Fibroblast of lung (primary cell): ENCODE data around the gene TRA2B. TPM values are rescaled to one million over a fixed set of nuclear protein-coding genes. Genes with fewer than 3 reads are reported as not detected.

Experiments used
- DNase-seq, 2 donors: peaks; one replicate each; pipeline versions ENCODE4 v3.0.0 to v3.0.0-alpha.2; 2010; ENCODE audit warnings: low read depth in 2 of 2
- H2AFZ ChIP-seq: 2 replicates; pipeline ENCODE4 v1.5.1; 2012; ENCODE audit warnings: low read length, control low read depth, inconsistent platforms
- H3K27ac ChIP-seq: 2 replicates; pipeline ENCODE4 v1.5.1; 2011; ENCODE audit warnings: low read length, control low read depth; ENCODE audit not compliant: insufficient read depth
- H3K27me3 ChIP-seq: 2 replicates; pipeline ENCODE4 v1.5.1; 2011; ENCODE audit warnings: mild to moderate bottlenecking, low read length; ENCODE audit not compliant: control insufficient read depth, insufficient read depth
- H3K36me3 ChIP-seq: 2 replicates; pipeline ENCODE4 v1.5.1; 2011; ENCODE audit warnings: low read length; ENCODE audit not compliant: control insufficient read depth, insufficient read depth
- H3K4me1 ChIP-seq: 2 replicates; pipeline ENCODE4 v1.5.1; 2011; ENCODE audit warnings: low read length; ENCODE audit not compliant: control insufficient read depth, insufficient read depth; ENCODE audit errors: extremely low read depth
- H3K4me2 ChIP-seq: 2 replicates; pipeline ENCODE4 v1.5.1; 2011; ENCODE audit warnings: low read length, control low read depth; ENCODE audit not compliant: insufficient read depth; ENCODE audit errors: extremely low read depth
- H3K4me3 ChIP-seq, 4 experiments: fragments of 200-600 bp in 1 of 4; sonication (generic) in 1 of 4; replicated peaks in 1 of 4; 2 replicates each; pipeline ENCODE4 v1.5.1; 2011 to 2016; ENCODE audit warnings: low read length in 4 of 4, low read depth in 3 of 4, mild to moderate bottlenecking in 3 of 4, control low read depth in 2 of 4, inconsistent platforms in 1 of 4, mixed read lengths in 1 of 4; ENCODE audit not compliant: insufficient read depth in 1 of 4; ENCODE audit errors: control extremely low read depth in 1 of 4
- H3K79me2 ChIP-seq: 2 replicates; pipeline ENCODE4 v1.5.1; 2012; ENCODE audit warnings: mild to moderate bottlenecking, low read length, inconsistent platforms; ENCODE audit not compliant: control insufficient read depth, insufficient read depth
- H3K9ac ChIP-seq: 2 replicates; pipeline ENCODE4 v1.5.1; 2011; ENCODE audit warnings: mild to moderate bottlenecking, low read length, control low read depth; ENCODE audit not compliant: insufficient read depth
- H3K9me3 ChIP-seq: 2 replicates; pipeline ENCODE4 v1.5.1; 2012; ENCODE audit warnings: low read depth, low read length; ENCODE audit not compliant: control insufficient read depth, insufficient read depth
- H4K20me1 ChIP-seq: 2 replicates; pipeline ENCODE4 v1.5.1; 2011; ENCODE audit warnings: low read length; ENCODE audit not compliant: control insufficient read depth, insufficient read depth; ENCODE audit errors: extremely low read depth
- EZH2 ChIP-seq: IDR thresholded peaks from 2 replicates; pipeline ENCODE4 v1.5.1; 2012; ENCODE audit warnings: low read length, control low read depth, mild to moderate bottlenecking; ENCODE audit errors: missing control alignments
- polyA plus RNA-seq, 2 donors: library from polyadenylated mRNA; depleted of rRNA in 1 of 2; stranded (reverse) in 1 of 2; unstranded in 1 of 2; fragments of >200 nt; gene quantifications; 2 replicates each; pipeline ENCODE4 v1.2.1, GENCODE V29; 2011 to 2012; ENCODE audit warnings: missing spikeins in 1 of 2
- total RNA-seq: library from RNA; depleted of rRNA; stranded (reverse); fragments of >200 nt; gene quantifications from 2 replicates; pipeline ENCODE4 v1.2.1, GENCODE V29; 2014
- TF ChIP-seq, protein P1 (sequence below), 2 donors: IDR thresholded peaks in 1 of 2; conservative IDR thresholded peaks in 1 of 2; 1 replicate in 1 of 2; 2 replicates in 1 of 2; pipeline ENCODE4 v1.5.1; 2011 to 2012; ENCODE audit warnings: low read length in 2 of 2, control low read depth in 1 of 2, inconsistent platforms in 1 of 2, low read depth in 1 of 2, mild to moderate bottlenecking in 1 of 2

TRA2B gene
- total and polyA plus RNA-seq, 2 donors (not counting 1 experiment from before 2014, with no cell fraction given): 117 to 140 TPM

DNA sequence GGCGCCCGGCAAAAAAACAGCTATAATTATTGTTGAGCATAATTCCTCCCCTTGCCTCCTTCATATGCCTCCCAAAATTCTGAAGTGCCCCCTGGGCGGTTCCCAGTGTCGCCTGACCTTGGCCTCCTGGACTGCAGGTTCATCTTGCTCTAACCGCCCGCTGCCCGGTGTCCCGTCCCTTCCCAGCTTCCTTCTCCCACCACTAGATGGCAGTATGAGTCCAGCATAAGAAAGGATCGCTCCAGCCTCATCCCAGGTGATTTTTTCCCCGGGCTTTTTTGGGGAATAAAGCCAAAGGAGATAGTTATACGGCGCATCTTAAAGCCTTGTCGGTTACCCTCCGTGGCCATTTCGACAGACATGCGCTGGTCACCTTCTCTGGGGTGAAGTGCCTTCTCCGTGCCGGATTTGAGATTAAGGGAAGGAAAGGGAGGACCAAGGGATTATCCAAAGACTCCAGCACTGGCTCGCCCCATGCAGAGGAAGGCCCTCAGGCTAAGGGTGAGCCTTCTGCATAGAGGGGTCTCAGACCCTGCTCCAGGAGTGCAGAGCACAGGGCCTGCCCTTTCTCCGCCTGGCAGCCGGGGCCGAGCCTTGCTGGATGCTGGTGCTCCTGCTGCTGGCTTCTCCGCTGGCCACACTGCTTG lies 45.8 kb upstream of the TRA2B start:
- H3K9me3 ChIP-seq: no peaks in the 10 kb centered on the region
- peak overlapping the region; percentile 13 for H3K4me2 ChIP-seq
- no peak overlapping the region for H3K4me3 ChIP-seq
- H3K36me3 ChIP-seq: no peaks in the 10 kb centered on the region
- no peaks in the 10 kb centered on the region for H3K79me2 ChIP-seq
- H4K20me1 ChIP-seq: no peaks in the 10 kb centered on the region
- peaks cover 4% of the 10 kb centered on the region for H3K4me1 ChIP-seq
- TF ChIP-seq EZH2: no peak
- TF ChIP-seq, protein P1, sequence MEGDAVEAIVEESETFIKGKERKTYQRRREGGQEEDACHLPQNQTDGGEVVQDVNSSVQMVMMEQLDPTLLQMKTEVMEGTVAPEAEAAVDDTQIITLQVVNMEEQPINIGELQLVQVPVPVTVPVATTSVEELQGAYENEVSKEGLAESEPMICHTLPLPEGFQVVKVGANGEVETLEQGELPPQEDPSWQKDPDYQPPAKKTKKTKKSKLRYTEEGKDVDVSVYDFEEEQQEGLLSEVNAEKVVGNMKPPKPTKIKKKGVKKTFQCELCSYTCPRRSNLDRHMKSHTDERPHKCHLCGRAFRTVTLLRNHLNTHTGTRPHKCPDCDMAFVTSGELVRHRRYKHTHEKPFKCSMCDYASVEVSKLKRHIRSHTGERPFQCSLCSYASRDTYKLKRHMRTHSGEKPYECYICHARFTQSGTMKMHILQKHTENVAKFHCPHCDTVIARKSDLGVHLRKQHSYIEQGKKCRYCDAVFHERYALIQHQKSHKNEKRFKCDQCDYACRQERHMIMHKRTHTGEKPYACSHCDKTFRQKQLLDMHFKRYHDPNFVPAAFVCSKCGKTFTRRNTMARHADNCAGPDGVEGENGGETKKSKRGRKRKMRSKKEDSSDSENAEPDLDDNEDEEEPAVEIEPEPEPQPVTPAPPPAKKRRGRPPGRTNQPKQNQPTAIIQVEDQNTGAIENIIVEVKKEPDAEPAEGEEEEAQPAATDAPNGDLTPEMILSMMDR (conservative IDR thresholded peaks at IDR 0.05 in 1 of 2, IDR thresholded peaks at IDR 0.05 in 1 of 2; ENCODE audit: low read depth in 1 of 2, low read length in 2 of 2): peak; percentile 84 to 89
- H3K27me3 ChIP-seq: no peaks in the 10 kb centered on the region
- no peak overlapping the region for H3K27ac ChIP-seq
- H3K9ac ChIP-seq: no peak overlapping the region
- H2AFZ ChIP-seq: no peak overlapping the region
- DNase-seq: peak; percentile 43 to 72

DNA sequence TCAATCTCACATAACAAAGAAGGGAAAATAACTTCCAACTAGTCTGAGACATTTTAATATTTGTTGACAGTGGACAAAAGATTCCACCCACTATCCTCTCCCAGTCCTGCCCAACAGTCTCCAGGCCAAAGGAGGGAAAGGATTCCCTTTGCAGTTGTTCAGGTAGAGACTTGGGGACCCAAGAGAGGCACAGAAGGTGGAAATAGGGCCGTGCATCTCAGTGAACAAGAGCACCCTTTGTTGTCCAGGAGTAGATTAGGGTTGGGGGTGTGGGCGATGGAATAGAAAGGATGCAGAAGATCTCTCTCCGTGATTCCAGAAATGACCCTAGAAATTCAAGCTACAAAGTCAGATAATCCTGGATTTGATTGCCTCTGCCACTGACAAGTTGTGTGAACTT lies 44.8 kb upstream of the TRA2B start:
- Histone ChIP-seq H3K9ac (no peak overlapping the region), H3K79me2 (no peaks in the 10 kb centered on the region), H3K4me2 (no peak overlapping the region), H2AFZ (no peak overlapping the region), H3K27ac (no peak overlapping the region), H3K4me1 (peaks cover 4% of the 10 kb centered on the region), H3K27me3 (no peaks in the 10 kb centered on the region), H4K20me1 (no peaks in the 10 kb centered on the region), H3K4me3 (no peak overlapping the region), H3K9me3 (no peaks in the 10 kb centered on the region), H3K36me3 (no peaks in the 10 kb centered on the region)
- no peak for DNase-seq
- TF ChIP-seq, protein P1 (conservative IDR thresholded peaks at IDR 0.05 in 1 of 2, IDR thresholded peaks at IDR 0.05 in 1 of 2; ENCODE audit: low read depth in 1 of 2, low read length in 2 of 2): no peak
- no peak for TF ChIP-seq EZH2

DNA sequence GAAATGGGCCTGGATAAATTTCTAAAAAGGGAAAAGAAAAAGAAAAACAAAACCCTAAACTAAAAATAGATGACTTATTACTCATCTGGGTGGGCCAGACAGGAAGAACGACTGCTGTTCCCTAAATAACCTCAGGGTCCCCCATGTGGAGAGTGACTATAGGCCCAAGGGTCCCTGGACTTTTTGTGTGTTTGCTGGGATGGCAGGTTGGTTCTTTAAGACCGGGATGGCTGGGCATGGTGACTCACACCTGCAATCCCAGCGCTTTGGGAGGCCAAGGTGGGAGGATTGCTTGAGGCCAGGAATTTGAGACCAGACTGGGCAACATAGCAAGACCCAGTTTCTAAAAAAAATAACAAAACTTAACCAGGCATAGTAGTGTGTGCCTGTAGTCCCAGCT lies 43.8 kb upstream of the TRA2B start:
- Histone ChIP-seq H3K9me3 (no peaks in the 10 kb centered on the region), H4K20me1 (no peaks in the 10 kb centered on the region), H3K36me3 (no peaks in the 10 kb centered on the region), H3K4me3 (no peak overlapping the region), H3K9ac (no peak overlapping the region), H2AFZ (no peak overlapping the region), H3K27ac (no peak overlapping the region), H3K79me2 (no peaks in the 10 kb centered on the region), H3K4me1 (peaks cover 4% of the 10 kb centered on the region), H3K4me2 (no peak overlapping the region), H3K27me3 (no peaks in the 10 kb centered on the region)
- TF ChIP-seq EZH2: no peak
- TF ChIP-seq, protein P1 (conservative IDR thresholded peaks at IDR 0.05 in 1 of 2, IDR thresholded peaks at IDR 0.05 in 1 of 2; ENCODE audit: low read depth in 1 of 2, low read length in 2 of 2): no peak
- DNase-seq: no peak
